Ovary (tissue), 3 donors: ENCODE results near the gene FNDC5.

ENCODE experiments used
- EP300 ChIP-seq: sonication (generic); formaldehyde crosslinking; IDR thresholded peaks from one replicate; pipeline ENCODE4 v1.6.1; 2017; ENCODE audit warnings: antibody characterized with exemption
- POLR2A ChIP-seq: fragments of 450-650 bp; IDR thresholded peaks from one replicate; pipeline ENCODE4 v1.6.1; 2017; ENCODE audit warnings: antibody characterized with exemption, mild to moderate bottlenecking, moderate library complexity
- TF ChIP-seq, protein P1 (sequence below), 3 donors: fragments of 450-650 bp in 2 of 3; fragments of 200-600 bp in 1 of 3; IDR thresholded peaks; one replicate each; pipeline versions ENCODE4 v1.5.1 to v1.8.0; 2016 to 2022; ENCODE audit warnings: antibody characterized with exemption in 3 of 3, mild to moderate bottlenecking in 1 of 3
- donor health status: DM: no; HTN: no; CAD: no.

DNA sequence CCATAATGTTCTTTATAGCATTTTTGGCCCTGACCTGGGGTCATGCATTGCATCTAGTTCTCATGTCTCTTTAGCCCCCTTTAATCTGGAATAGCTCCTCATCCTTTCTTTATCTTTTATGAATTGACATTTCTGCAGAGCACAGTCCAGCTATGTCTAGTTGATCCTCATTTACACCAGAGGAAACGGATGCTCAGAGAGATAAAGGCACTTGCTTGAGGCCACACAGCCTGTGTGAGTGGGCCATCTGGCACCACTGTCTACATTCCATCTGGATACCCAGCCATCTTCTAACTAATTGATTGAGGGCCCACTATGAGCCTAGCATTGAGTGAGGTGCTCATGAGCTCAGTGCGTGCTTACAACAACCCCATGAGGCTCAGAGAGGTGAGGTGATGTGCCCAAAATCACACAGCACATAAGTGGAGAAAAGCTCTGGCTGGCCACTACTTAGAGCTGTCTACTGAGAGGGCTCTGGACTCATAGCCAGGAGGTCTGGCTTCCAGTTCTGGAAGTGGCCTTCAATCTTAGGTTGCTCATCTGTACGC lies 19.1 kb upstream of the FNDC5 start:
- TF ChIP-seq, protein P1, sequence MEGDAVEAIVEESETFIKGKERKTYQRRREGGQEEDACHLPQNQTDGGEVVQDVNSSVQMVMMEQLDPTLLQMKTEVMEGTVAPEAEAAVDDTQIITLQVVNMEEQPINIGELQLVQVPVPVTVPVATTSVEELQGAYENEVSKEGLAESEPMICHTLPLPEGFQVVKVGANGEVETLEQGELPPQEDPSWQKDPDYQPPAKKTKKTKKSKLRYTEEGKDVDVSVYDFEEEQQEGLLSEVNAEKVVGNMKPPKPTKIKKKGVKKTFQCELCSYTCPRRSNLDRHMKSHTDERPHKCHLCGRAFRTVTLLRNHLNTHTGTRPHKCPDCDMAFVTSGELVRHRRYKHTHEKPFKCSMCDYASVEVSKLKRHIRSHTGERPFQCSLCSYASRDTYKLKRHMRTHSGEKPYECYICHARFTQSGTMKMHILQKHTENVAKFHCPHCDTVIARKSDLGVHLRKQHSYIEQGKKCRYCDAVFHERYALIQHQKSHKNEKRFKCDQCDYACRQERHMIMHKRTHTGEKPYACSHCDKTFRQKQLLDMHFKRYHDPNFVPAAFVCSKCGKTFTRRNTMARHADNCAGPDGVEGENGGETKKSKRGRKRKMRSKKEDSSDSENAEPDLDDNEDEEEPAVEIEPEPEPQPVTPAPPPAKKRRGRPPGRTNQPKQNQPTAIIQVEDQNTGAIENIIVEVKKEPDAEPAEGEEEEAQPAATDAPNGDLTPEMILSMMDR (IDR thresholded peaks at IDR 0.05), result no peak
- TF ChIP-seq POLR2A (no peak), EP300 (no peak)
